Endothelial cell of umbilical vein (primary cell): Measurements from ENCODE around the gene XYLB. TPM values are rescaled to one million over a fixed set of nuclear protein-coding genes. Genes with fewer than 3 reads are reported as not detected.

Experiments
- BruUV-seq: library from RNA; stranded (reverse); fragments of 400-500 nt; replicated peaks from 2 replicates; lab custom pipeline; 2021; lab: Mats Ljungman, UMichigan
- CTCF ChIA-PET: fragments of 300-600, 350-600 bp; sonication (Branson Sonifier 250); formaldehyde crosslinking; loops from one replicate; lab custom pipeline; 2021; ENCODE audit warnings: antibody characterized with exemption, inconsistent platforms; lab: Charles Lee
- POLR2A ChIA-PET: fragments of 300-600, 350-600 bp; sonication (Branson Sonifier 250); formaldehyde crosslinking; loops from one replicate; lab custom pipeline; 2021; ENCODE audit warnings: antibody characterized with exemption, inconsistent platforms; lab: Charles Lee
- DNase-seq: peaks from one replicate; pipeline ENCODE4 v3.0.0-alpha.2; 2011; ENCODE audit warnings: low read depth, low spot score
- FAIRE-seq: peaks from 2 replicates; lab custom pipeline; 2011; peaks lifted over from hg19 to GRCh38; lab: Jason Lieb, UNC
- H2AFZ ChIP-seq: 2 replicates; pipeline ENCODE4 v1.6.0; 2012; ENCODE audit warnings: low read depth, low read length, control low read depth, inconsistent platforms
- H3K27ac ChIP-seq: 2 replicates; pipeline ENCODE4 v1.5.1; 2011; ENCODE audit warnings: low read depth, mild to moderate bottlenecking, control low read depth, low read length, moderate library complexity; ENCODE audit not compliant: insufficient read depth
- H3K27me3 ChIP-seq, 2 experiments: 2 replicates each; pipeline versions ENCODE4 v1.6.0 to v1.6.1; 2011; ENCODE audit warnings: low read length in 2 of 2, mixed read lengths in 1 of 2; ENCODE audit not compliant: control insufficient read depth in 2 of 2, insufficient read depth in 2 of 2
- H3K36me3 ChIP-seq, 2 experiments: 2 replicates in 1 of 2; 3 replicates in 1 of 2; pipeline ENCODE4 v1.5.1; 2011; ENCODE audit warnings: low read length in 2 of 2, mild to moderate bottlenecking in 1 of 2, moderate library complexity in 1 of 2; ENCODE audit not compliant: control insufficient read depth in 2 of 2, insufficient read depth in 2 of 2; ENCODE audit errors: extremely low read depth in 1 of 2
- H3K4me1 ChIP-seq: 3 replicates; pipeline ENCODE4 v1.5.1; 2011; ENCODE audit warnings: mild to moderate bottlenecking, low read length; ENCODE audit not compliant: control insufficient read depth, insufficient read depth; ENCODE audit errors: extremely low read depth
- H3K4me2 ChIP-seq: 2 replicates; pipeline ENCODE4 v1.6.1; 2011; ENCODE audit warnings: low read length, control low read depth, mixed read lengths; ENCODE audit not compliant: insufficient read depth
- H3K4me3 ChIP-seq, 3 experiments: fragments of 200-600 bp in 1 of 3; sonication (generic), shearing (Covaris generic) in 1 of 3; replicated peaks in 1 of 3; 2 replicates each; pipeline ENCODE4 v1.5.1; 2011 to 2016; ENCODE audit warnings: control low read depth in 3 of 3, low read length in 3 of 3, mild to moderate bottlenecking in 2 of 3, inconsistent platforms in 1 of 3, low read depth in 1 of 3, moderate library complexity in 1 of 3; ENCODE audit not compliant: insufficient read depth in 1 of 3
- H3K79me2 ChIP-seq: 2 replicates; pipeline ENCODE4 v1.6.0; 2012; ENCODE audit warnings: low read length, inconsistent platforms; ENCODE audit not compliant: control insufficient read depth, insufficient read depth
- H3K9ac ChIP-seq: replicated peaks from 2 replicates; pipeline ENCODE3; 2011; ENCODE audit warnings: low read length, control low read depth; ENCODE audit not compliant: insufficient read depth; ENCODE audit errors: extremely low read depth
- H3K9me1 ChIP-seq: replicated peaks from 3 replicates; pipeline ENCODE4 v1.6.0; 2011; ENCODE audit warnings: mild to moderate bottlenecking, low read length; ENCODE audit not compliant: control insufficient read depth, insufficient read depth; ENCODE audit errors: extremely low read depth
- H3K9me3 ChIP-seq: replicated peaks from 2 replicates; pipeline ENCODE4 v1.5.1; 2012; ENCODE audit warnings: low read length, inconsistent platforms; ENCODE audit not compliant: control insufficient read depth, insufficient read depth
- H4K20me1 ChIP-seq: replicated peaks from 2 replicates; pipeline ENCODE3; 2011; ENCODE audit warnings: mild to moderate bottlenecking, low read length; ENCODE audit not compliant: control insufficient read depth, insufficient read depth; ENCODE audit errors: extremely low read depth
- CTCF ChIP-seq, 2 donors: IDR thresholded peaks; 1 replicate in 1 of 2; 2 replicates in 1 of 2; pipeline ENCODE4 v1.5.1; 2011; ENCODE audit warnings: low read length in 2 of 2, mild to moderate bottlenecking in 2 of 2, moderate library complexity in 2 of 2, control low read depth in 1 of 2, inconsistent platforms in 1 of 2, low read depth in 1 of 2; ENCODE audit not compliant: insufficient read depth in 1 of 2; ENCODE audit errors: extremely low read depth in 1 of 2
- EZH2 ChIP-seq: IDR thresholded peaks from 2 replicates; pipeline ENCODE4 v1.6.1; 2012; ENCODE audit warnings: borderline replicate concordance, low read depth, mild to moderate bottlenecking, moderate library complexity, low read length, inconsistent platforms; ENCODE audit not compliant: severe bottlenecking
- FOS ChIP-seq: IDR thresholded peaks from 2 replicates; pipeline ENCODE4 v1.6.1; 2011; ENCODE audit warnings: mild to moderate bottlenecking, low read length, moderate library complexity, borderline replicate concordance; ENCODE audit not compliant: insufficient read depth
- GATA2 ChIP-seq: IDR thresholded peaks from 2 replicates; pipeline ENCODE4 v1.7.0; 2011; ENCODE audit warnings: low read depth, mild to moderate bottlenecking, moderate library complexity, mixed read lengths, low read length; ENCODE audit not compliant: insufficient read length, insufficient read depth
- JUN ChIP-seq: IDR thresholded peaks from 2 replicates; pipeline ENCODE4 v1.6.1; 2011; ENCODE audit warnings: borderline replicate concordance, low read depth; ENCODE audit not compliant: insufficient read length, insufficient read depth
- MAX ChIP-seq: IDR thresholded peaks from 2 replicates; pipeline ENCODE4 v1.6.1; 2011; ENCODE audit not compliant: insufficient read depth, insufficient read length
- MYC ChIP-seq: IDR thresholded peaks from one replicate; pipeline ENCODE4 v1.6.1; 2011; ENCODE audit warnings: mild to moderate bottlenecking, low read depth, low read length
- POLR2A ChIP-seq: IDR thresholded peaks from 2 replicates; pipeline ENCODE4 v1.6.1; 2012; ENCODE audit warnings: low read depth, mild to moderate bottlenecking, control low read depth, low read length
- POLR2AphosphoS5 ChIP-seq: IDR thresholded peaks from 2 replicates; pipeline ENCODE4 v1.6.1; 2012; ENCODE audit warnings: low read depth, mild to moderate bottlenecking, control low read depth, low read length, moderate library complexity; ENCODE audit not compliant: insufficient read depth
- dilution Hi-C: fragments of 300-500 bp; cut with MboI; formaldehyde crosslinking; loops from one replicate; pipeline ENCODE4 v1.15.0; 2019; ENCODE audit warnings: low sequenced_read_pairs; ENCODE audit not compliant: extremely low pct_ligation_motif_present
- intact Hi-C: fragments of 100-400 bp; cut with micrococcal nuclease; formaldehyde crosslinking; loops from one replicate; pipeline ENCODE4 v1.10.0; 2022
- polyA plus RNA-seq, 4 experiments: library from polyadenylated mRNA; depleted of rRNA in 3 of 4; stranded (reverse) in 3 of 4; unstranded in 1 of 4; fragments of >200 nt; gene quantifications; 2 replicates each; pipeline versions ENCODE4 v1.2.1 to v1.2.3, GENCODE V29; 2011 to 2012; ENCODE audit warnings: missing spikeins in 1 of 4
- total RNA-seq: library from RNA; stranded (reverse); gene quantifications from 2 replicates; pipeline ENCODE4 v1.2.3, GENCODE V29; 2021

Gene XYLB
- total and polyA plus RNA-seq, 2 donors (not counting 3 experiments of a cell fraction or from before 2014, with no cell fraction given) = 3.7 to 4.3 TPM

GRCh38 chr3:38370861-38371260 is 24.3 kb downstream of the XYLB start:
- POLR2A ChIA-PET = no interaction called here
- Histone ChIP-seq H3K36me3 (peaks cover 0 to 6% of the 10 kb centered on the region in 2 experiments), H3K4me2 (no peak overlapping the region), H3K9me1 (no peaks in the 10 kb centered on the region), H4K20me1 (no peaks in the 10 kb centered on the region), H3K79me2 (no peaks in the 10 kb centered on the region), H3K9ac (no peak overlapping the region), H3K9me3 (no peaks in the 10 kb centered on the region), H3K4me3 (no peak overlapping the region), H2AFZ (no peak overlapping the region), H3K27ac (no peak overlapping the region), H3K4me1 (no peaks in the 10 kb centered on the region), H3K27me3 (no peaks in the 10 kb centered on the region)
- intact Hi-C loops = no loop called here
- CTCF ChIA-PET = interaction anchor here (0.7 to 2.0 kb wide), 4 partner anchors 24 to 109 kb away, joined by 3 to 6 read pairs (median 4); partner anchors contain the start of gene XYLB
- BruUV-seq = no TSS peak
- DNase-seq (no peak), FAIRE-seq (no peak)
- dilution Hi-C loops = no loop called here
- TF ChIP-seq FOS (no peak), POLR2A (no peak), JUN (no peak), MAX (no peak), EZH2 (no peak), GATA2 (no peak), MYC (no peak), CTCF (IDR thresholded peaks at IDR 0.05; ENCODE audit: extremely low read depth in 1 of 2, insufficient read depth in 1 of 2, low read depth in 1 of 2, low read length in 2 of 2) (no peak), POLR2AphosphoS5 (no peak)
